MCF 10A (cell line): Measurements from ENCODE around the gene CDK15. TPM values are rescaled to one million over a fixed set of nuclear protein-coding genes. Genes with fewer than 3 reads are reported as not detected.
A peak's percentile ranks its signal among the peaks of the same experiment; 100 is the strongest.

Experiments used
- BruUV-seq: library from RNA; stranded (reverse); fragments of 400-500 nt; replicated peaks from 2 replicates; lab custom pipeline; 2021; lab: Mats Ljungman, UMichigan
- CTCF ChIA-PET: fragments of 300-600 bp; sonication (Branson Sonifier 250); formaldehyde crosslinking; extraction: SDS; loops from one replicate; lab custom pipeline; 2021; ENCODE audit warnings: antibody characterized with exemption, inconsistent platforms; lab: Yijun Ruan, JAX
- POLR2A ChIA-PET: fragments of 300-600, 350-650 bp; sonication (Branson Sonifier 250); formaldehyde crosslinking; extraction: SDS; loops from one replicate; lab custom pipeline; 2020; ENCODE audit warnings: antibody characterized with exemption, inconsistent platforms; lab: Yijun Ruan, JAX
- DNase-seq: peaks from one replicate; pipeline ENCODE4 v3.0.0-alpha.2; 2018; ENCODE audit not compliant: unreplicated experiment
- H3K27ac Mint-ChIP-seq: one replicate; pipeline ENCODE4 v1.8.0; 2022; ENCODE audit warnings: mild to moderate bottlenecking, low read depth, mixed read lengths; ENCODE audit not compliant: unreplicated experiment
- H3K27me3 Mint-ChIP-seq: one replicate; pipeline ENCODE4 v1.8.0; 2022; ENCODE audit warnings: mixed read lengths; ENCODE audit not compliant: insufficient read depth, unreplicated experiment
- H3K36me3 Mint-ChIP-seq: one replicate; pipeline ENCODE4 v1.8.0; 2022; ENCODE audit warnings: mild to moderate bottlenecking, moderate library complexity, mixed read lengths; ENCODE audit not compliant: insufficient read depth, unreplicated experiment
- H3K4me1 Mint-ChIP-seq: one replicate; pipeline ENCODE4 v1.8.0; 2022; ENCODE audit warnings: mixed read lengths; ENCODE audit not compliant: insufficient read depth, unreplicated experiment
- H3K4me3 Mint-ChIP-seq: one replicate; pipeline ENCODE4 v1.8.0; 2022; ENCODE audit warnings: mild to moderate bottlenecking, moderate library complexity, mixed read lengths; ENCODE audit not compliant: unreplicated experiment
- H3K9me3 Mint-ChIP-seq: one replicate; pipeline ENCODE4 v1.8.0; 2022; ENCODE audit warnings: mixed read lengths; ENCODE audit not compliant: unreplicated experiment
- CTCF ChIP-seq: fragments of 200-600 bp; IDR thresholded peaks from one replicate; pipeline ENCODE4 v1.8.0; 2022; ENCODE audit warnings: antibody characterized with exemption, mild to moderate bottlenecking; ENCODE audit not compliant: unreplicated experiment
- intact Hi-C: fragments of 100-400 bp; cut with micrococcal nuclease; formaldehyde crosslinking; loops from 2 replicates; pipeline ENCODE4 v1.14.1; 2022
- total RNA-seq: library from RNA; stranded (reverse); gene quantifications from 2 replicates; pipeline ENCODE4 v1.2.3, GENCODE V29; 2022

Gene CDK15
- total RNA-seq, 1 experiment from 2014 or later = not detected

GRCh38 chr2:201795607-201796477, 10.5 kb upstream of the CDK15 start:
- H3K4me3 Mint-ChIP-seq = no peak overlapping the region
- no peaks in the 10 kb centered on the region for H3K27me3 Mint-ChIP-seq
- no peak overlapping the region for H3K27ac Mint-ChIP-seq
- DNase-seq = peak; percentile 57
- peak; percentile 74 for TF ChIP-seq CTCF
- H3K36me3 Mint-ChIP-seq = no peaks in the 10 kb centered on the region
- POLR2A ChIA-PET = interaction anchor here (2.8 kb wide), 1 partner anchor 15 kb away, joined by 16 read pairs; the partner anchor contains the start of gene ALS2
- CTCF ChIA-PET = interaction anchor here (0.7 to 2.6 kb wide), 17 partner anchors 9 to 498 kb away, joined by 3 to 25 read pairs (median 4); partner anchors contain the start of genes ALS2 and CDK15
- H3K9me3 Mint-ChIP-seq = no peaks in the 10 kb centered on the region
- intact Hi-C loops = loop anchor here (1.0 to 10.0 kb wide), 6 partner anchors 64 to 561 kb away; no protein-coding TSS in a partner anchor
- H3K4me1 Mint-ChIP-seq = peaks cover 12% of the 10 kb centered on the region
- no TSS peak for BruUV-seq

- no peak for DNase-seq
- no peaks in the 10 kb centered on the region for H3K27me3 Mint-ChIP-seq
- intact Hi-C loops = loop anchor here (1.0 to 10.0 kb wide), 6 partner anchors 64 to 562 kb away; no protein-coding TSS in a partner anchor
- no peak overlapping the region for H3K27ac Mint-ChIP-seq
- peaks cover 12% of the 10 kb centered on the region for H3K4me1 Mint-ChIP-seq
- no TSS peak for BruUV-seq
- no peaks in the 10 kb centered on the region for H3K9me3 Mint-ChIP-seq
- TF ChIP-seq CTCF = no peak
- ChIA-PET POLR2A (no interaction called here), CTCF (interaction anchor here (0.5 to 2.6 kb wide), 13 partner anchors 9 to 387 kb away, joined by 3 to 25 read pairs (median 3); partner anchors contain the start of gene ALS2)
- no peaks in the 10 kb centered on the region for H3K36me3 Mint-ChIP-seq
- H3K4me3 Mint-ChIP-seq = no peak overlapping the region
Observed at GRCh38 chr2:201796478-201796865, 9.9 kb upstream of the CDK15 start.

GRCh38 chr2:201797175-201797840, 9.0 kb upstream of the CDK15 start:
- Mint-ChIP-seq H3K4me1 (peaks cover 12% of the 10 kb centered on the region), H3K9me3 (no peaks in the 10 kb centered on the region), H3K27ac (no peak overlapping the region), H3K27me3 (no peaks in the 10 kb centered on the region), H3K4me3 (no peak overlapping the region), H3K36me3 (no peaks in the 10 kb centered on the region)
- intact Hi-C loops = loop anchor here (2.0 to 10.0 kb wide), 4 partner anchors 259 to 563 kb away; no protein-coding TSS in a partner anchor
- peak; percentile 31 for DNase-seq
- ChIA-PET CTCF (interaction anchor here (0.6 to 2.6 kb wide), 9 partner anchors 10 to 382 kb away, joined by 3 to 25 read pairs (median 3); no protein-coding TSS in a partner anchor), POLR2A (interaction anchor here (0.6 to 1.6 kb wide), 2 partner anchors 16 to 378 kb away, joined by 4 to 7 read pairs; partner anchors contain the start of gene ALS2)
- no peak for TF ChIP-seq CTCF
- no TSS peak for BruUV-seq
